ENCODE measurements around the gene ELL.

The ELL gene

DNA sequence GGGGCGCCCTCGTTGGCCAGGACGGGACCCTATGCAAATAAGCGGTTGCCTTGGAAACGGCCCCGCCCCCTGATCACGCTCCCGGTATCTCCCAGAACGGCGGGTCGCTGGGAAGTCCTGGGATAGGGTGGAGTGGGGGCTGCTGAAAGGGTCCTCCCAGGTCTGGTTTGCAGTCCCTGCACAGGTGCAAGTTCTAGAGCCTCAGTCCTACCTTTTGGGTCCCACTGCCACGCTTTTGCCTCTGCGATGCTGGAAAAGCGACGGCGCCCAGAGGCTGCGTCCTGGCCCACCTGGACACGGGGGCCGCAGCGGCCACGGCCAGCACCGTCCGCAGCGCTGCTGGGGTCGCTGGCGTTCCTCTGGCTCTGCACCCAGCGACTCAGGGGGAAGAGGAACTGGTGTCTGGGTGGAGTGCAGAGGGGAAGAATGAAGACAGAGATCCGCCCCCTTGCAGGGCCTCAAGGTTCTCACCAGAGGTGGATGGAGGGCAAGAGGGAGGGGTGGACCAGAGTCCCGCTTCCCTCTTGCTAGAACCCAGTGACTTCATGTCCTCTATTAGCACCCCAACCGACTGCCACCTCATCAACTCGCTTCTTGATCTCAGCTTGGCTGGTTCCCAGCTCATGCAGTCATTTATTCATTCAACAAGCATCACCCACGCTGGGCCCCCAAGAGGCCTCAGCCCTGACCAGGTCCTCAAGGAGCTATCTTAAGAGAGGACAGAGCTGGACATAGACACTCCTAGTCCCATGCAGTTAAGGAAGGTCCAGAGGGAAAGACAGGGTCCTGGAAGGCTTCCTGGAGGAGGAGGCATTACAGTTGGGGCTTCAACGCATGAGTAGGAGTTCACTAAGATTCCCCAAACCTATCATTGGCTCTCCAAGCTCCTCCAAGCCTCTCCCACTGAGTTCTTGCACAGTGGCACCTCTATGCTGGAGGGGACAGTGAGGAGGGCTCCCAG lies 124.3 kb downstream of the ELL start, which contains the start of gene LRRC25:
Gene LRRC25 (minus strand): TSS at position 381 of the 961 bp plus-strand sequence. CDS start 659 bp downstream, outside the sequence.
- no peak for DNase-seq (ENCODE audit: low read depth, low spot score)

DNA sequence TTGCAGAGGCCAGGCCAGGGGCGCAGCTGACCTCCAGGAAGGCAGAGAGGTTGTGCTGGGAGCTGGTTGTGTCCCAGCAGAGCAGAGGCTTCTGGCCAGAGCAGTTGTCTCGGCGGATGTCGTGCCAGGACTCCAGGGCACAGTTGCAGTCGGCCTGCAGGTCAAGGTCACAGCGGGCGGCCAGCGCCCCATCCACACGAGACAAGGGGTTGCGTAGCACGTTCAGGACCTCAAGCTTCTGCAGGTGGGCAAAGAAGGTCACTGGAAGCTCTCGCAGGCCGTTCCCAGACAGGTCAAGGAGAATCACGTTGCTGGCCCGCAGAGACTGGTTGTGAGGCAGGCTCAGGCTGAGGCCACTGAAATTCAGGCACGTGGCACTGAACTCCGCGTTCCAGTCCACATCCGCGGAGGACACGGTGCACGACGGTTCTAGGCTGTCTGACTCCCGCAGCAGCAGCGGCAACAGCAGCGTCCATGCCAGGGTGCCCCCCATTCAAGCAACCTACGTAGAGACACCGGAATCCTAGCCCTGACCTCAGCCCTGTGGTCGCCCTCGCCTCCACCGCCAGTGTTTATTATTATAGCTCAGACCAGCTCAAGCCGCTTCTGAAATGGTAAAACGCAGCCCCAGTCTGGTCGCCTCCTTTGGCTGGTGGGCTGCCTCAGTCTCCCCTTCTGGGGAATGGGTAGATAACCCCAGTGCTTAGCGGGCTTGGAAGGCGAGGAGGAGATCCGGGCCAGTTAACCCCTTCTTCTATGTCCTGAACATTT lies 125.2 kb downstream of the ELL start:
- DNase-seq (ENCODE audit: low read depth, low spot score) = no peak

DNA sequence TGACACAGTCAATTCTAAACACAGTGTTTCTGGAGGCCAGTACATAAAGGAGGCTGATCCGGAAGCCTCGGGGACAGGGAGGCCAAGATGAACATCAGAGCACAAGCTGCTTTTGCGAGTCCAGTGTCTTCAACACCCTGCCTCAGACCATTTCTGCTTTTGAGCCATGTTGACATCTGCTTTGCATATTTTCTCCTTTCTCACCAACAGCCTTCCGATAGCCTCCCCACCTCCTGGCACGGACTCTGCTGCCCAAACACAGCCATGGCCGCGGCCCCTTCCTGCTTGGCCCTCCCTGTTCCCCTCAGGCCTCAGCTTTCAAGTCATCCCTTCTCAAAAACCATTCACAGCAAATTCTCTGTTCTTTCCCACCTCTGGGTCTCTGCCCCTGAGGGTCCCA lies 128.0 kb downstream of the ELL start:
- no peak for DNase-seq (ENCODE audit: low read depth, low spot score)

DNA sequence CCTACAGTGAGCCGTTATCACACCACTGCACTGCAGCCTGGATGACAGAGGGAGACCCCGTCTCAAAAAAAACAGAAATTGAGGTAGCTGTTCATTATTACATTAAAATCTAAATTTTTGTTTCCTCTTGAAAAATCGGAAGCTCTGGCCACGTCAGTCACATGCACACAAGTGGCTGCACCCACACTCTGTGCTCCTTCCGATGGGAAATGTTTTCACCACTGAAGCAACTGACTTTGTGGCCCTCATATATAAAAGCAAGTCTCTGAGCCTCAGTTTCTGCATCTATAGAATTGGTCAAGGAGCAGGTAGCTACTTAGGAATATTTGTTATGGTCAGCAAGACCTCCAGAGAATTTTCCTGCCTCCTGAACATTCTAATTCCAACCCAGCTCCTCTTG lies 128.9 kb downstream of the ELL start:
- DNase-seq (ENCODE audit: low read depth, low spot score) = no peak

Measured in astrocyte of the hippocampus (primary cell).